SJSA1 (cell line): ENCODE results near the gene WDR4. TPM values are rescaled to one million over a fixed set of nuclear protein-coding genes. Genes with fewer than 3 reads are reported as not detected.

Source experiments
- total RNA-seq: library from RNA; depleted of rRNA; stranded (reverse); fragments of >200 nt; shearing (Covaris generic); gene quantifications from 2 replicates; pipeline ENCODE4 v1.2.3, GENCODE V29; 2014; rRNA removed

Gene WDR4
- total RNA-seq, 1 experiment from 2014 or later, result 21.3 TPM

Other genes starting within 250 kb of the WDR4 start
- 6.5 and 10.3 TPM in 2 replicates for gene PDE9A, start 225.9 kb downstream of the WDR4 start, total RNA-seq
- 49.2 and 54.9 TPM in 2 replicates for gene NDUFV3, start 13.8 kb upstream of the WDR4 start, total RNA-seq
- not detected in 2 replicates for gene ERVH48-1, start 46.1 kb upstream of the WDR4 start, total RNA-seq
- 8.8 and 37.7 TPM in 2 replicates for gene PKNOX1, start 95.0 kb upstream of the WDR4 start, total RNA-seq
- 17.9 and 34.2 TPM in 2 replicates for gene CBS, start 196.3 kb upstream of the WDR4 start, total RNA-seq
- 43.3 and 43.9 TPM in 2 replicates for gene U2AF1, start 228.0 kb upstream of the WDR4 start, total RNA-seq